Lung (tissue), 12 donors: ENCODE data around the gene MMP23B. TPM values are rescaled to one million over a fixed set of nuclear protein-coding genes. Genes with fewer than 3 reads are reported as not detected.

Experiments used
- ATAC-seq: fragments of 200-7000 bp; cut with Tn5 transposase; one replicate; pipeline ENCODE4 v1.9.1; 2020; ENCODE audit warnings: moderate number of reproducible peaks; ENCODE audit not compliant: insufficient read depth, low FRiP score
- DNase-seq, 3 donors: peaks; one replicate each; pipeline ENCODE4 v3.0.0-alpha.2; 2013 to 2017
- H3K27ac ChIP-seq, 2 donors: one replicate each; pipeline ENCODE4 v1.5.1; 2013; ENCODE audit warnings: mild to moderate bottlenecking in 2 of 2, moderate library complexity in 2 of 2, control low read depth in 1 of 2, inconsistent platforms in 1 of 2, low read depth in 1 of 2, low read length in 1 of 2
- H3K27me3 ChIP-seq, 3 donors: one replicate each; pipeline ENCODE4 v1.5.1; 2013; ENCODE audit warnings: low read length in 2 of 3; ENCODE audit not compliant: control insufficient read depth in 3 of 3, insufficient read depth in 3 of 3
- H3K36me3 ChIP-seq, 4 donors: one replicate each; pipeline ENCODE4 v1.5.1; 2013; ENCODE audit warnings: low read length in 4 of 4, mild to moderate bottlenecking in 1 of 4, moderate library complexity in 1 of 4; ENCODE audit not compliant: control insufficient read depth in 4 of 4, insufficient read depth in 4 of 4
- H3K4me1 ChIP-seq, 5 donors: one replicate each; pipeline ENCODE4 v1.5.1; 2013; ENCODE audit warnings: low read length in 5 of 5, mild to moderate bottlenecking in 2 of 5, moderate library complexity in 1 of 5; ENCODE audit not compliant: control insufficient read depth in 5 of 5, insufficient read depth in 5 of 5
- H3K4me3 ChIP-seq: one replicate; pipeline ENCODE4 v1.5.1; 2013; ENCODE audit warnings: mild to moderate bottlenecking, control low read depth, moderate library complexity
- H3K9ac ChIP-seq, 2 donors: one replicate each; pipeline ENCODE4 v1.5.1; 2013; ENCODE audit warnings: low read length in 2 of 2, control low read depth in 1 of 2; ENCODE audit not compliant: insufficient read depth in 1 of 2
- H3K9me3 ChIP-seq, 4 donors: one replicate each; pipeline ENCODE4 v1.5.1; 2013; ENCODE audit warnings: low read length in 3 of 4, mild to moderate bottlenecking in 1 of 4, moderate library complexity in 1 of 4; ENCODE audit not compliant: control insufficient read depth in 4 of 4, insufficient read depth in 3 of 4
- CTCF ChIP-seq: IDR thresholded peaks from 2 replicates; pipeline ENCODE4 v1.5.1; 2012; ENCODE audit warnings: mild to moderate bottlenecking; ENCODE audit errors: control extremely low read depth, extremely low read depth
- WGBS, 2 donors: extraction: QIAGEN DNeasy Blood & Tissue Kit; methylation state at CpG; one replicate each; pipeline ENCODE4 v1.1.7; 2013; 5-methylcytosine and 5-hydroxymethylcytosine counted together
- polyA plus RNA-seq, 2 donors: library from polyadenylated mRNA; stranded (reverse); fragments of 200-250 nt; gene quantifications; one replicate each; pipeline ENCODE4 v1.2.1, GENCODE V29; 2013
- total RNA-seq, 2 donors: library from RNA; depleted of rRNA in 1 of 2; stranded (reverse); fragments of >200 nt in 1 of 2; gene quantifications; one replicate each; pipeline ENCODE4 v1.2.1, GENCODE V29; 2014 to 2021
- donor health status: control.
- donor health status: control.
- donor health status: Bipolar disorder and iron deficiency.
- donor health status: healthy.
- donor health status: DM: yes; HTN: yes; CAD: no.

Gene MMP23B
- total and polyA plus RNA-seq, 4 donors: 14.1 to 40.3 (median 22.1) TPM

- no peaks in the 10 kb centered on the region for H3K27me3 ChIP-seq
- peaks cover 0 to 12% (median 9%) of the 10 kb centered on the region in 4 donors for H3K36me3 ChIP-seq
- peak overlapping the region; percentile 99 to 100 for H3K27ac ChIP-seq
- no peak for TF ChIP-seq CTCF
- H3K4me1 ChIP-seq: peaks cover 3 to 28% (median 13%) of the 10 kb centered on the region in 5 donors
- peak overlapping the region; percentile 5 to 32 for H3K9ac ChIP-seq
- ATAC-seq (no peak), DNase-seq (no peak)
- 6 to 9% methylated on average over 56 to 80 of the region's 80 CpGs for WGBS, 2 donors
- H3K9me3 ChIP-seq: no peaks in the 10 kb centered on the region
- H3K4me3 ChIP-seq: peak overlapping the region; percentile 86
These were observed 15.8 kb upstream of the MMP23B start for GRCh38 chr1:1616045-1616790.

DNA sequence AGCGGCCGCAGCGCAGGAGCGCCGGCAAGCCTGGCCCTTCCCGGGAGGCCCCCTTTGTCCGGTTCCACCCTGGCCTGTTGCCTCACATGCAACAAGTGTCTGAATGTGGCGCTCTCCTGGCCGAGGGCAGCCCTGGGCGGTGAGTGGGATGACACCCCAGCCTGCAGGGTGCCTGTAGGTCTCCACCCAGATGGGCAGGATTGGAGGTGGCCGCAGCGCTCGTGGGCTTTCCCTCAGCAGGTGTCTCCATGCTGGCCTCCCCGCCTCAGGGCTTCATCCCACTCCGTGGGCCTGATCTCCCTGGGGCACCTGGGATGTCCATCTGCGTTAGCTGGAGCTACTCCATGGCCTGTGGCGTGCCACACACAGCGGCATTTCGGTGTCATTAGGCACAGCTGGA lies 15.1 kb upstream of the MMP23B start:
- no peaks in the 10 kb centered on the region for H3K9me3 ChIP-seq
- peaks cover 0 to 12% (median 9%) of the 10 kb centered on the region in 4 donors for H3K36me3 ChIP-seq
- WGBS, 2 donors: 80 to 87% methylated on average over 19 of the region's 19 CpGs
- H3K9ac ChIP-seq: no peak overlapping the region
- no peak overlapping the region for H3K4me3 ChIP-seq
- DNase-seq (no peak), ATAC-seq (no peak)
- no peaks in the 10 kb centered on the region for H3K27me3 ChIP-seq
- peaks cover 0 to 28% (median 13%) of the 10 kb centered on the region in 5 donors for H3K4me1 ChIP-seq
- no peak for TF ChIP-seq CTCF
- peak overlapping the region in 1 of 2 donors; percentile 44 for H3K27ac ChIP-seq

DNA sequence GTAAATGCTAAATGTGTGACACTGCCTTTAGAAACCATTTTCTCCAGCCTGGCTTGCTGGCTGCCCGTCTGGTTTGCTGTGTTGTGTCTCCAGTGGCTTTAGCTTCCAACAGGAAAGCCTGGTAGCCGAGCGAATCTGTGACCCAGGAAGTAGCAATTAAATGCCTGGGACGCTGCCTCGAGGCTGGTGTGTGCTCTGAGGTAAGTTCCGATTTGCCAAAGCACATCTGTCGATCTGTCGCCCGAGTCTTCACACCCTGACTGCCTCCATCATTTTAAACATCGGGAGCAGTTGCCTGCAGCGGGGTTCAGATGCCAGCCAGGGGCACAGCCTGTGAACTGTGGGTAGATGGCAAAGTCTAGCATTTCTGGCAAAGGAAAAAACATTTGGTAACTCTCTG lies 14.5 kb upstream of the MMP23B start:
- H3K36me3 ChIP-seq: peaks cover 0 to 12% (median 9%) of the 10 kb centered on the region in 4 donors
- 94 to 97% methylated on average over 11 of the region's 11 CpGs for WGBS, 2 donors
- DNase-seq: no peak
- TF ChIP-seq CTCF: no peak
- no peak overlapping the region for H3K4me3 ChIP-seq
- H3K9ac ChIP-seq: no peak overlapping the region
- no peak for ATAC-seq
- no peaks in the 10 kb centered on the region for H3K9me3 ChIP-seq
- peaks cover 0 to 28% (median 13%) of the 10 kb centered on the region in 5 donors for H3K4me1 ChIP-seq
- H3K27me3 ChIP-seq: no peaks in the 10 kb centered on the region
- H3K27ac ChIP-seq: no peak overlapping the region
